ENCODE measurements around the gene SUN1.

DNA sequence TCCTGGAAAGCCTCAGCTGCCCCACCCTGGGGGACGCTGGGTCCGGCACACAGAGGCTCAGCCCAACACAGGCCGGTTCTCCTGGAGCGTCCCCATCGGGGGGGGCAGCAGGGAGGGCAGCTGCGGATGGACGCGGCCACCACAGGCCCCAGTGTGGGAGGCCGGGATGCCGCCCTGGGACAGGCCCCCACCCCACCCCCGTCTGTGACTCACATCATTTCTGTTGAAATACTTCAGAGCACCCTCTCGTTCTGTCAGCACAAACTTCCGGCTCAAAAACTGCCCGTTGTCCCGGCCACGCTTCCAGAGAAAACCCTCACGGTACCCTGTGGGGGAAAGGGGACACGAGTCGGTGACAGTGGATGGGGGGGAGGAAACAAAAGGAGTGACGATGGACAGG lies 72.6 kb downstream of the SUN1 start:
- TF ChIP-seq, protein P1, sequence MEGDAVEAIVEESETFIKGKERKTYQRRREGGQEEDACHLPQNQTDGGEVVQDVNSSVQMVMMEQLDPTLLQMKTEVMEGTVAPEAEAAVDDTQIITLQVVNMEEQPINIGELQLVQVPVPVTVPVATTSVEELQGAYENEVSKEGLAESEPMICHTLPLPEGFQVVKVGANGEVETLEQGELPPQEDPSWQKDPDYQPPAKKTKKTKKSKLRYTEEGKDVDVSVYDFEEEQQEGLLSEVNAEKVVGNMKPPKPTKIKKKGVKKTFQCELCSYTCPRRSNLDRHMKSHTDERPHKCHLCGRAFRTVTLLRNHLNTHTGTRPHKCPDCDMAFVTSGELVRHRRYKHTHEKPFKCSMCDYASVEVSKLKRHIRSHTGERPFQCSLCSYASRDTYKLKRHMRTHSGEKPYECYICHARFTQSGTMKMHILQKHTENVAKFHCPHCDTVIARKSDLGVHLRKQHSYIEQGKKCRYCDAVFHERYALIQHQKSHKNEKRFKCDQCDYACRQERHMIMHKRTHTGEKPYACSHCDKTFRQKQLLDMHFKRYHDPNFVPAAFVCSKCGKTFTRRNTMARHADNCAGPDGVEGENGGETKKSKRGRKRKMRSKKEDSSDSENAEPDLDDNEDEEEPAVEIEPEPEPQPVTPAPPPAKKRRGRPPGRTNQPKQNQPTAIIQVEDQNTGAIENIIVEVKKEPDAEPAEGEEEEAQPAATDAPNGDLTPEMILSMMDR (IDR thresholded peaks at IDR 0.05): no peak
- TF ChIP-seq POLR2A (IDR thresholded peaks at IDR 0.05): no peak

All from uterus (tissue), 2 donors.